ENCODE measurements around the gene VPS39. TPM values are rescaled to one million over a fixed set of nuclear protein-coding genes. Genes with fewer than 3 reads are reported as not detected.

The VPS39 gene
- total RNA-seq, 1 donor from 2014 or later = 91.9 TPM

- no peaks in the 10 kb centered on the region for H3K36me3 ChIP-seq
- intact Hi-C loops (cut with DNase I) = no loop called here
- DNase-seq (ENCODE audit: low spot score in 2 of 2) = no peak
Observed at GRCh38 chr15:42108806-42109205, 99.3 kb downstream of the VPS39 start.

More at GRCh38 chr15:42108806-42109205, 99.3 kb downstream of the VPS39 start:
- H3K4me3 ChIP-seq = no peak overlapping the region
- H3K4me1 ChIP-seq = no peaks in the 10 kb centered on the region
- no peak for TF ChIP-seq CTCF (IDR thresholded peaks at IDR 0.05)
- H3K27me3 ChIP-seq = no peaks in the 10 kb centered on the region
- H3K27ac ChIP-seq = no peak overlapping the region
- H3K9me3 ChIP-seq = no peaks in the 10 kb centered on the region

Other genes with a start within 250 kb of the VPS39 start
- gene EHD4, start 235.7 kb downstream of the VPS39 start, total RNA-seq = 70.4 TPM
- gene PLA2G4E, start 187.3 kb downstream of the VPS39 start, total RNA-seq = not detected
- not detected for gene PLA2G4D, start 113.7 kb downstream of the VPS39 start, total RNA-seq
- not detected for gene PLA2G4F, start 51.7 kb downstream of the VPS39 start, total RNA-seq
- 22.9 TPM for gene GANC, start 64.9 kb upstream of the VPS39 start, total RNA-seq
- 25.4 TPM for gene TMEM87A, start 65.1 kb upstream of the VPS39 start, total RNA-seq
- 7.1 TPM for gene CAPN3, start 151.2 kb upstream of the VPS39 start, total RNA-seq

Measured in ascending aorta (tissue), 2 donors.